ENCODE measurements around the gene STK35. TPM values are rescaled to one million over a fixed set of nuclear protein-coding genes. Genes with fewer than 3 reads are reported as not detected.

STK35 gene
- total and polyA plus RNA-seq, 8 donors = 3.5 to 10.7 (median 5.6) TPM

DNA sequence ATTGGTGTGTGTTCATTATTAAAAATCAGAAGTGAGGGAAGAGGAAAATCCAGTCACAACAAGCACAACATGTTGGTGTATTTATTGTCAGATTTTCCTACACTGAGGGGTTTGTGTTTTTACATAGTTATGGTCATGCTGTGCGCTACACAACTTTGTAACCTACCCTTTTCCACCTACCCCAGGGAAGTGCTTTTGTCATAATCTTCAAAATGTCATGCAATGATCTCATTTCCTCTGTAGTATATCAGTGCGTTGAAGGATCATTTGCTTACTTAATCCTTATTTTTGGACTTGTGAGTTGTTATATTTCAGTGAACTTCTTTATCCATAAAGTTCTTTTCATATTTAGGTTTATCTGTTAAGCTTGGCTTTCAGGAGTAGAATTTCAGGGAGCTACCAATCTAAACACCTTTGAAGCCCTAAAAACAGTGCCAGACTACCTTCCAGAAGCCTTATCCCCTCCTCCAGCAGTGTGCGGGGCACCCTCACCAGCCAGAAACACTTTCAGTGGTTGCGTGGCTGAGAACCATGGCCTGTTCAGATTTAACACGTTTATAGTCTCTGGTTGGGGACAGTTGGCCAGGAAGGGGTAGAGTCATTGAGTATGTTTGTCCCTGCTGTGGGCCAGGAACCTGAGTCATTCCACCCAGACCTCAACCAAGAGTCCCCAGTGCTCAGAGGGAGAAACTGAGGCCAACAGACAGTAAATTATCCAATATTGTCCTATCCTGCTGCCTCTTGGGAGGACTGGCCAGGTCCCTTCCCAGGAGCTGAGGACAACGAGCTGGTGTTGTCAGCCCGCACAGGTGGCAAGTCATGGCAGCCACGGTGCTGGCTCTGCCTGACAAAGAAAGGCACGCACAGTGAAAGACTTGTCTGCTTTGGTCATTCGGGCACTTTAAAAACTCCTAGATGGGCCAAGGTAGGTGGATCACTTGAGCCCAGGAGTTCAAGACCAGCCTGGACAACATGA is 40.3 kb downstream of the STK35 start:
- DNase-seq = no peak
- no peak for ATAC-seq
- 93% methylated on average over 10 of the region's 10 CpGs for WGBS, 2 donors
- H3K36me3 ChIP-seq = peaks cover 0 to 16% (median 0%) of the 10 kb centered on the region in 3 donors
- no peak for TF ChIP-seq CTCF (IDR thresholded peaks at IDR 0.05)
- H3K27ac ChIP-seq = no peak overlapping the region
- no peak for FAIRE-seq
- H3K4me3 ChIP-seq = no peak overlapping the region
- no peaks in the 10 kb centered on the region for H3K9me3 ChIP-seq
- intact Hi-C loops (cut with DNase I) = no loop called here
- H3K4me1 ChIP-seq = no peaks in the 10 kb centered on the region
- no peaks in the 10 kb centered on the region for H3K27me3 ChIP-seq

DNA sequence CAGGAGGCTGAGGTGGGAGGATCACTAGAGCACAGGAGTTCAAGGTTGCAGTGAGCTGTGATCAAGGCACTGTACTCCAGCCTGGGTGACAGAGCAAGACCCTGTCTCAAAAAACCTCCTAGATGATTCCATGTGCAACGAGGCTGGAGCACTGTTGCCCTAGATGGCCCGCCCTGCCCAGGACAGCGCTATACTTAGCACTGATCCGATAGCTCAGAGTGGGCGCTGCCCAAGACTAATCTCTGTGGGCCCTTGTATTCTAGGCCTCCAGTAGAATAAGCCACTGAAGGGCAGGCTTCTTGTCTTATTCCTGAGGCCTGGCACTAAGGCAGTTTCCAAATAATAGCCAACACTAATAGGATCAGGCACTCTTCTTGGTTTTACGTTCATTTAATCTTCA is 41.0 kb downstream of the STK35 start:
- no peak overlapping the region for H3K4me3 ChIP-seq
- ATAC-seq = no peak
- peaks cover 0 to 17% (median 0%) of the 10 kb centered on the region in 3 donors for H3K36me3 ChIP-seq
- no peak overlapping the region for H3K27ac ChIP-seq
- no peak for FAIRE-seq
- intact Hi-C loops (cut with DNase I) = no loop called here
- H3K9me3 ChIP-seq = no peaks in the 10 kb centered on the region
- no peaks in the 10 kb centered on the region for H3K27me3 ChIP-seq
- 90 to 93% methylated on average over 6 of the region's 6 CpGs for WGBS, 2 donors
- DNase-seq = no peak
- no peak for TF ChIP-seq CTCF (IDR thresholded peaks at IDR 0.05)
- no peaks in the 10 kb centered on the region for H3K4me1 ChIP-seq

DNA sequence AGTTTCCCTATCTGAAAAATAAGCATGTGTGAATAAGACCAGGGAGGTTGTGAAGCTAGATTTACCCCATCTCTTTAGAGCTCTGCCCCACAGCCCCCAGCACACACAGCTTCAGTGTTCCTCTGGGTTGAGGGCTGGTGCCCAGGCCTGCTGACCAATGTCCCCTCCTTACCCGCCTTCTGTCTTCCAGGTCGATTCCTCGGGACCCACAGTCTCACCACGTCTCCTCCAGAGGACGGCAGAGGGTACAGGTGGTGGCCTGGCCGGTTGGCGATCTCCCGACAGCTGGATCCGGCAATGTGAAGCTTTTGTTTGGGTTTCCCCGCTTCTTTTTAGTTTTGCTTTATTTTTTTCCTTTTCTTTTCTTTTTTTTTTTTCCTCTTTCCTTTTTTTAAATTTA is 42.0 kb downstream of the STK35 start:
- H3K27ac ChIP-seq = no peak overlapping the region
- peaks cover 0 to 17% (median 0%) of the 10 kb centered on the region in 3 donors for H3K36me3 ChIP-seq
- intact Hi-C loops (cut with DNase I) = no loop called here
- DNase-seq (no peak), ATAC-seq (no peak), FAIRE-seq (no peak)
- no peaks in the 10 kb centered on the region for H3K9me3 ChIP-seq
- TF ChIP-seq CTCF (IDR thresholded peaks at IDR 0.05) = no peak
- H3K27me3 ChIP-seq = no peaks in the 10 kb centered on the region
- no peak overlapping the region for H3K4me3 ChIP-seq
- H3K4me1 ChIP-seq = no peaks in the 10 kb centered on the region
- WGBS, 2 donors = 95% methylated on average over 10 of the region's 10 CpGs

GRCh38 chr20:2144850-2145249 is 43.2 kb downstream of the STK35 start:
- ATAC-seq (no peak), DNase-seq (no peak), FAIRE-seq (no peak)
- intact Hi-C loops (cut with DNase I) = no loop called here
- no peak for TF ChIP-seq CTCF (IDR thresholded peaks at IDR 0.05)
- H3K4me1 ChIP-seq = no peaks in the 10 kb centered on the region
- H3K27me3 ChIP-seq = no peaks in the 10 kb centered on the region
- H3K36me3 ChIP-seq = peaks cover 0 to 17% (median 0%) of the 10 kb centered on the region in 3 donors
- H3K27ac ChIP-seq = no peak overlapping the region
- H3K9me3 ChIP-seq = no peaks in the 10 kb centered on the region
- H3K4me3 ChIP-seq = no peak overlapping the region
- 95 to 97% methylated on average over 11 of the region's 11 CpGs for WGBS, 2 donors

- no peaks in the 10 kb centered on the region for H3K27me3 ChIP-seq
- peaks cover 0 to 17% (median 0%) of the 10 kb centered on the region in 3 donors for H3K36me3 ChIP-seq
- ATAC-seq (no peak), DNase-seq (no peak), FAIRE-seq (no peak)
- no peak overlapping the region for H3K4me3 ChIP-seq
- 94 to 97% methylated on average over 8 of the region's 8 CpGs for WGBS, 2 donors
- no peaks in the 10 kb centered on the region for H3K4me1 ChIP-seq
- intact Hi-C loops (cut with DNase I) = no loop called here
- no peaks in the 10 kb centered on the region for H3K9me3 ChIP-seq
- TF ChIP-seq CTCF (IDR thresholded peaks at IDR 0.05) = no peak
- no peak overlapping the region for H3K27ac ChIP-seq
Measured at GRCh38 chr20:2145376-2145775, 43.7 kb downstream of the STK35 start.

Measured in pancreas (tissue), 10 donors.